ENCODE data around the gene MMP11. TPM values are rescaled to one million over a fixed set of nuclear protein-coding genes. Genes with fewer than 3 reads are reported as not detected.

MMP11 gene
- total and polyA plus RNA-seq, 2 of the 13 experiments (the other 11 are each of a cell fraction or from before 2014, with no cell fraction given): 8.9 to 28.6 TPM

- TF ChIP-seq MAX (IDR thresholded peaks at IDR 0.05) (no peak), ZKSCAN8 (CRISPR knock-in tag; IDR thresholded peaks at IDR 0.05; ENCODE audit: borderline replicate concordance) (no peak), IRF1 (CRISPR knock-in tag; IDR thresholded peaks at IDR 0.05; ENCODE audit: low read depth) (no peak), RBM22 (optimal IDR thresholded peaks at IDR 0.05; ENCODE audit: low read length) (no peak)
Observed at GRCh38 chr22:23744001-23744400, 28.6 kb upstream of the MMP11 start (continued).

GRCh38 chr22:23744485-23744884 lies 28.2 kb upstream of the MMP11 start:
- WGBS (ENCODE audit: low lambda C conversion rate): 98% methylated on average over 7 of the region's 14 CpGs
- BruUV-seq (replicated peaks): TSS peak; percentile 28
- no peaks in the 10 kb centered on the region for H4K20me1 ChIP-seq (ENCODE audit: insufficient read depth, low read length)
- no peak for DNase-seq (ENCODE audit: low spot score)
- ChIA-PET CTCF (ENCODE audit: low intra/inter-chr PET ratio, low total read pairs) (no interaction called here), POLR2A (no interaction called here)
- no peak overlapping the region for H3K27ac ChIP-seq (ENCODE audit: extremely low read length, insufficient read depth, low read length)
- in situ Hi-C loops (cut with HindIII; ENCODE audit: extremely low pct_ligation_motif_present, low pct_unique_long_range_greater_than_20kb): no loop called here
- H2AFZ ChIP-seq (ENCODE audit: low read length): no peak overlapping the region
- H3K9ac ChIP-seq (ENCODE audit: insufficient read depth, low read depth, low read length): no peak overlapping the region
- H3K36me3 ChIP-seq (replicated peaks in 1 of 2; ENCODE audit: control insufficient read depth in 1 of 2, insufficient read depth in 2 of 2, low read length in 2 of 2): peaks cover 11 to 28% of the 10 kb centered on the region in 2 experiments; a peak in 3 of 5 replicates
- no peak for FAIRE-seq
- no peak for ATAC-seq
- peaks cover 1% of the 10 kb centered on the region for H3K4me1 ChIP-seq (ENCODE audit: insufficient read depth, low read length)
- no peaks in the 10 kb centered on the region for H3K9me3 ChIP-seq (ENCODE audit: low read length)
- peaks cover 1% of the 10 kb centered on the region for H3K79me2 ChIP-seq (ENCODE audit: insufficient read depth, low read length)
- H3K4me3 ChIP-seq (replicated peaks in 1 of 3; ENCODE audit: insufficient read depth in 1 of 3, low read depth in 2 of 3, low read length in 3 of 3): no peak overlapping the region
- H3K27me3 ChIP-seq (ENCODE audit: control insufficient read depth in 1 of 2, insufficient read depth in 2 of 2, low read length in 2 of 2): no peaks in the 10 kb centered on the region
- H3K4me2 ChIP-seq (ENCODE audit: low read depth, low read length): no peak overlapping the region
- intact Hi-C loops (cut with micrococcal nuclease; ENCODE audit: unreplicated experiment): no loop called here
- no peak for TF ChIP-seq SIN3A (IDR thresholded peaks at IDR 0.05; ENCODE audit: borderline replicate concordance, low read depth, low read length)
- TF ChIP-seq ZNF724P (CRISPR knock-in tag; IDR thresholded peaks at IDR 0.05; ENCODE audit: borderline replicate concordance): no peak
- TF ChIP-seq REST (IDR thresholded peaks at IDR 0.05; ENCODE audit: borderline replicate concordance in 1 of 2, low read depth in 1 of 2, low read length in 2 of 2): no peak
- no peak for TF ChIP-seq ZNF740 (CRISPR knock-in tag; IDR thresholded peaks at IDR 0.05)
- TF ChIP-seq BCLAF1 (IDR thresholded peaks at IDR 0.05): no peak
- TF ChIP-seq ZNF674 (CRISPR knock-in tag; IDR thresholded peaks at IDR 0.05; ENCODE audit: low read depth): no peak
- no peak for TF ChIP-seq ZSCAN5A (CRISPR knock-in tag; IDR thresholded peaks at IDR 0.05; ENCODE audit: borderline replicate concordance)
- no peak for TF ChIP-seq PPARG (CRISPR knock-in tag; conservative IDR thresholded peaks at IDR 0.05)
